ENCODE data around the gene SAMHD1.

SAMHD1 gene

DNA sequence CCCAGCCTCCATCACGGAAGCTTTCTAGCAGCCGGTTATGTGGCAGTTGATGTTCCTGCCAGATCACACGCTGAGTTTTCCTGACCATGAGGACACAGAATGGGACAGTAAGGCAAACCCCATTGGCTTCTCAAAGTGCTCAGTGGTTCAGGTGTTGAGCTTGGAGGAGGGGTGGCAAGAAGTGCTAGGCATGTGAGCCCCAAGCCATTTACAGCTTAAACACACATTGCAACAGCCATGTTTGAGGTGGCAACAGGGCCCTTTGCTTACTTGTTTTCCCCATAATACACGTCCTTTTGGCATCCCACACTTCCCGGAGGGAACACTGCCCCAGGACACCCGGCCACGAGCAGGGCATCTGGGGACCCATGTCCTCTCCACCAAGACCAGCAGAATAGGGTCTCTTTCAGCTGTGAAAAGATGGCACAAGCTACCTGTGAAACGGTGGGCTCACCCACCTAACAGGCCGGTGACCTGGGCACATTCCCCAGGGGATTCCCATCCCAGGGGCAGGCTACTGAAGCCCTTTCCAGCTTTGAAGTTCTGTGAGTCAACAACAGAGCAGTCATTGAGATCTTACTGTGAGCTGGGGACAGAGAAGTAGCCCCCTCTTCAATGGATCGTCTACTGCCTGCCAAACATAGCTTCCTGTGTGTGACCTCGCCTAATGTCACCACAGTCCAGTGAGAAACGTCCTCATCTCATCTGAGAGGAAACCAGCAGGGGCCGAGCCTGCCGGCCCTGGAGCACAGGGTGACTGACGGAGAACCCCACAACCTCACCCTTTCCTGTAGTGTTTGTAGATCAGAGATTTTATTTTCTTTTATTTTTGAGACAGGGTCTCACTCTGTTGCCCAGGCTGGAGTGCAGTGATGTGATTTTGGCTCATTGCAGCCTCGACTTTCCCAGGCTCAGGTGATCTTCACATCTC lies 79.6 kb downstream of the SAMHD1 start:
- no peak for DNase-seq

DNA sequence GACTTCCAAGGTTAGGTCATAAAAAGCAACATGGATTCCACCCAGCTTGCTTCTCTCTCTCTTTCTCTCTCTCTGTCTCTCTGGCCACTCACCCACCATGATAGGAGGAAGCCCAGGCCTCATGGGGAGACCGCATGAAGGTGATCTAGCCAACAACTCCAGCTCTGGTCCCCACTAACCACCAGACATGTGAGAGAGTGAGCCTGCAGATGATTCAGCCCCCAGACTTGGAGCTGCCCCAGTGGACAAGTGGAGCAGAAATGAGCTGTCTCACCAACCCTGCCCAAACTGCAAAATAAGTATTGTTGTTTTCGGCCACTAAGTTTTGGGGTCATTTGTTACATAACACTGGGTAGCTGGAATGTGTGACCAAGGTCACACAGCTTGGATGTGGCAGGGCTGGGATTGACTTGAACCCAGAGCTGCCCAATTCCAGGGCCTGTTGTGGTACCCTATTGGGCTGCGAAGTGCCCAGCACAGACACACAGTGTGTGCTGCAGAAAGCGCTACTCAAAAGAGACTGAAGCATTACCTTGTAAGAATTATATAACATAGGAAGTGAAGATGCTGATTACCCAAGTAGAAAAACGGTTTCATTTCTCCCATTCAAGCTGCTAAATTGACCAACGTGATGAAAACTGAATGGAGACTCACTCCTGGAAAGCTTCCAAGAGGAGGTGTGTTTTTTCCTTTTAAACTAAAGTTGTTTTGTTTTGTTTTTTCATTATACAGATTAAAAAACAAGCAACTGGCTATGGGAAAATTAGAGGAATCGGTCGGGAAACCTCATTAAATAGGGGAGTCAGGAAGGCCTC lies 84.6 kb downstream of the SAMHD1 start:
- DNase-seq, result no peak

DNA sequence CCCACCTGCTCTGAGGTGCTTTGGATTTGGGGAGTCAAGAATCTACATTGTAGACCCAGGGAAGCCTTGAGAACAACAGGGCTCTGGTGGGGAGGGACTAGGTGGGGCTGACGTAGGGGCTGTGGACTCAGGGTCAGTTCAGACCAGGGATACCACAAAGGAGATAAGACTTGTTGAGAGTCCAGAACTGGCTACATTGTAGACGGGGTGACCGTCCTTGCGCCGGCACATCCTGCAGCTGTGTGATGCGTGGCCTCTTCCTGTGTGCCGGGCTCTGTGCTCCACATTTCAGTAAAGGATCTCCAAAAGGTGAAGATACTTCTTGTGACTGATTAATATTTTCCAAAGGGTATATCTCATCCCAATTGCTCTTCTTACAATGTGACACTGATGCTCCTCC lies 85.3 kb downstream of the SAMHD1 start:
- DNase-seq, result no peak

GRCh38 chr20:36865861-36866149 lies 85.7 kb downstream of the SAMHD1 start:
- DNase-seq, result no peak

DNA sequence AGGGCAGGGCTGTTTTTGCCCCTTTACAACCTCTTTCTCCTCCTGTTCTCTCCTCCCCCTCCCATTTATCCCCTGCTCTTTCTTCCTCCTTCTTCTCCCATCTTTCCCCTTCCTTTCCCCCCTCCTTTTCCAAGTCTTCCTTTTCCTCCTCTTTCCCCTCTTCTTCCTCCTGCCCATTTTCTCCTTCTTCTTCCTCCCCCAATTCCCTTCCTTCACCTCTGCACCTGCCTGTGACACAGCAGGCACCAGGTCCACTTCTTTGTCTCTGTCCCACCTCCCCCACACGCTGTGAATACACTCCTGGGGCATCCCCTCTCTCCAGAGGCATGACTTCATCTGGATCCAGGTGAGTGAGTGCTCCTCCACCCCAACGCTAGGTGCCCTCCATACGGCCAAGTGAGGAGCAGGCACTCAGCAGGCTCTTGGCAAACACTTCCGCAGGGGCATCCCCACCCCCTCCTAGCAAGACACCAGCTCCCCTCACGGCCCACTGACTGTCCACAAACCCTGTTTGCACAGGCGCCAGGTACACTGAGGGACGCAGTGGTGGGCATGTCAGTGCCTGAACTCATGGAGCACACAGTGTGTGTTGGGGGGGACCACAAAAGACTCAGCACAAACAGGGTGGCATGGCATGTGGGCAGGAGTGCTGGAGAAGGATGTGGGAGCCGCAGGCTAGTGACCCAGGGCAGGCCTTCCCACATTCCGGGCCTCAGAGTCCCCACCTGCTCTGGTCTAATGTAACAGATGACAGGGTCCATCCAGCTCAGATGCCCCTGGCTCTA lies 86.2 kb downstream of the SAMHD1 start:
- DNase-seq, result no peak

DNA sequence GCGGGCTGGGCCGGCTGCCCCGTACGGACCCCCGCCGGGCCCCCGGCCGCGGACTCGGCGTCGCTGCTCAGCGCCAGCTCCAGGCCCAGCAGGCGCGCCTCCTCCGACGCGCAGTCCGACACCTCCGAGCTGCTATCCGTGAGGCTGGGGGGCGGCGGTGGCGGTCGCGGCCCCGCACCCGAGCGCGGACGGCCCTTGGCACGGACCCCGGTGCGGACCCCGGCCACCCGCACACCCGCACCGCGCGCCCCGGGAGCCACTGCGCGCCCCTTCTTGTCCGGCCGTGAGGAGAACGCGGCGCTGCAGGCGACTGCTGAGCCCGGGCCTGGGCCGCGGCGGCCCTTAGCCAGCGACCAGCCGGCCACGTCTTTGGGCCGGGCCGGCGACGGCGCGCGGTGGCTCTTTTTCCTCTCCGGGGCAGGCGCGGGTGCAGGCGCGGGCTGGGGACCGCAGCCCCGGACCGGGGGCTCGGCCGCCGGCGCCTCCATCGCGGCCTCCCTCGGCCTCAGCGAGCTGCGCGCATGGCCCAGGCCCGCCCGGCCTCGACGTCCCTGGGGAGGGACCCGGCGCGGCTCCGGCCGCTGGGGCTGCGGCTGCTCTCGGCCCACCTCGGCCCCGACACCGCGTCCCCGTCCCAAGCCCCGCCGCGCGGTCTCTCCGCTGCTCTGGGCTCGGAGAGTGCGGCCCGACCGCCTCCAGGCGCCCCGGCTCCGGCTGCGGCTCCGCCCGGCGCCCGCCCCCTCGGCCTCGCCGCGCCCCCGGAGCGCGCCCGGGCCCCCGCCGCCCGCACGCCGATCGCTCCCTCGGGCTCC lies 88.4 kb downstream of the SAMHD1 start:
- no peak for DNase-seq

DNA sequence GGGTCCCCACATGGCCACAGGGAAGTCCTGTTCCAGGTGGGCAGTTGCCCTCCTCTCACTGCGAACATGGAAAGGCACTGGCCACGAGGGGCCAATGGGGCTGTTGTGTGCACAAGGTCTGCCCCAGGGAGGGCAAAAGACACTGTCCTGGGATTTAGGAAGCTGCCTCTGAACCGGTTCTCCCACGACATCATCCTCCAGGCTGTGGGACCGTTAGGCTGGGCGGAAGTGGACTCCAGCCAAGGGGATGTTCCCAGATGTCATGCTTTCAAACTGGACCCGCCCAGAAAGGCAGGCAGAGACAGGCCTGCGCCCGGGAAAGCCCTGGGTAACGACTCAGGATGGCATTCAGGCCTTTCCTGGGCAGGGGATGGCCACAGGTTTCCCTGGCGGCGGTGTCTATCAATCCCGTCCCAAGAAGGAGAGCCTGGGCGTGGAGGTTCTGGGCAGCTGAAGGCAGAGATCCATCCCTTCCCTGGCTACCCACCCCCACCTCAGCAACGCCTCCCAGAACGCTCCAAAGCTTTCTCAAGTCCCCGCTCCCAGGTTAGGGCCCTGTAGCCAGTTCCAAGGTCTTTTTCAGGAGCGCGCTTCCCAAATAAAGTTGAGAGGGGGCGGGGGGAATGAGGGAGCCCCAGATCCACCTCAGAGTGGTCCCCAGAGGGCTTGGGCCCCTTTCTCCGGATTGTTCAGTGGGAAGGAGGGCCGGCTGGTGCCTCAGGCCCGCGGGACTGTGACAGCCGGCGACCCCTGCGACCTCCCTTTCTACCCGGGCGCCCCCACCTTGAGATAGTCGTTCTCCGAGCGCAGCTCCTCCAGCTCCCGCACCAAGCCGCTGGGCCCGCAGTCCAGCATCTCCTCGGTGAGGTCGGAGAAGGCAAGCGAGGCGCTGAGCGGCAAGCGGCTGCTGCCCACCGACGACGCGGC lies 89.4 kb downstream of the SAMHD1 start:
- no peak for DNase-seq

DNA sequence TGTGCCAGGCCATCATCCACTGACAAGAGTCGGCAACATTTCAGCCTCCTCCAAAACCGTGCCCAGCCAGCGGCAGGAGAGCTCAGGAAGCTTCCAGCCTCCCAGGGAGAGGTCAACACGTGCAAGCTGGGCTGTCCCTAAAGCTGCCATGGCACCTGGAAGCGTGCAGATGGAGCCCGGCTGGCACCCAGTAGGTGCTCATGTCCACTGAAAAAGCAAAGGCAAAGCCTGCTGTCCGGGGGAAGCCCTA lies 90.0 kb downstream of the SAMHD1 start:
- DNase-seq, result no peak

DNA sequence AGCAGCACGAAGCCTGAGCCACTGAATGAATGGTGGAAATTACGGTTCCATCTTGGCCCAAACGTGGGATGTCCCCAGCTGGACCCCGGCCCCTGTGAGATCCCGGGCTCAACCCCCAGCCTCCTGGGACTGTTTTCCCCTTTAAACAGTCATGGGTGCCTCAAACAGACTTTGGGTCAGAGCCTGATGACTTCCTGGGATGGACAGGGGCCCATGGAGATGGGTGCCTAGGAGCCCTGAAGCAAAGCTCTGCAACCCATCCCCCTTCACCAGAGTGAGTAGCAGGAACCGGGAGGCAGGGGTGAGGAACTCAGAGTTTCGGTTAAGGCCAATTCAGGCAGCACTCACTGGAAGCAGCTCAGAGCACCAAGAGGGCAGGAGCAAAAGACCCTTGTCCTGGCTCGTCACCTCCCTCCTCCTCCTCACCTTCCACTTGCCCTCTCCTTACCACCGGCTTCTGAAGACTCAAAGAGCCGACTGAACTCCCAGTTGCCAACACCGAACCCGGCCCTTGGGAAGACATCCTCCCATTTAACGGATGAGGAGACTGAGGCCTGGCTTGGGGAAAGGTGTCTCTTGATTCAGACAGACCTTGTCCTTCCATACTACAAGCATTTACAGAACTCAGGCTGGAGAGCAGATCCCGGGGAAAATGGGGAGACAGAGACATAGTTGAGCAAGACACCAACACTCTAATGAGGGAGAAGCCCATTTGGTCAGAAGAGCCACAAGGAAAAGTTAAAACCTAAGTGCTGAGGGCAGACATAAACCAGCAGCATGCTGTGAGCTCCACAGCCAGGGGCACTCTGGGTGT lies 90.5 kb downstream of the SAMHD1 start:
- no peak for DNase-seq

DNA sequence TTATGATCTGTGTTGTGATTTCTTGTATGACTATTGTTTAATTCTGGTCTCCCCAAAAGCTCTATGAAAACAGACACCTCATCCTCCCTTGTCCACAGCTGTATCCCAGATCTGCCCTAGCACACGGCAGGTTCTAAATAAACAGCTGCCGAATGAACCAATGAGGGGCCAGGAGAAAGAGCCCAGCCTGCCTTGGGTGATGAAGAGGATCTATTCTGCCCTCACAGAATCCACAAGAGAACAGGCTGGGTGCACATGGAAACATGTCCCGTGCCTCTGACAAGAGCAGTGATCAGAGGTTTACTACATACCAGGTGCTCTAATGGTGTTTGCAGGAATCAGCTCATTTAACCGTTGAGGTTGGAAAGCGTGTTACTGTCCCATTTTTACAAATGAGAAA lies 91.2 kb downstream of the SAMHD1 start:
- DNase-seq, result no peak

GRCh38 chr20:36859700-36860330 lies 91.7 kb downstream of the SAMHD1 start:
- no peak for DNase-seq

GRCh38 chr20:36859282-36859555 lies 92.3 kb downstream of the SAMHD1 start:
- DNase-seq, result no peak

DNA sequence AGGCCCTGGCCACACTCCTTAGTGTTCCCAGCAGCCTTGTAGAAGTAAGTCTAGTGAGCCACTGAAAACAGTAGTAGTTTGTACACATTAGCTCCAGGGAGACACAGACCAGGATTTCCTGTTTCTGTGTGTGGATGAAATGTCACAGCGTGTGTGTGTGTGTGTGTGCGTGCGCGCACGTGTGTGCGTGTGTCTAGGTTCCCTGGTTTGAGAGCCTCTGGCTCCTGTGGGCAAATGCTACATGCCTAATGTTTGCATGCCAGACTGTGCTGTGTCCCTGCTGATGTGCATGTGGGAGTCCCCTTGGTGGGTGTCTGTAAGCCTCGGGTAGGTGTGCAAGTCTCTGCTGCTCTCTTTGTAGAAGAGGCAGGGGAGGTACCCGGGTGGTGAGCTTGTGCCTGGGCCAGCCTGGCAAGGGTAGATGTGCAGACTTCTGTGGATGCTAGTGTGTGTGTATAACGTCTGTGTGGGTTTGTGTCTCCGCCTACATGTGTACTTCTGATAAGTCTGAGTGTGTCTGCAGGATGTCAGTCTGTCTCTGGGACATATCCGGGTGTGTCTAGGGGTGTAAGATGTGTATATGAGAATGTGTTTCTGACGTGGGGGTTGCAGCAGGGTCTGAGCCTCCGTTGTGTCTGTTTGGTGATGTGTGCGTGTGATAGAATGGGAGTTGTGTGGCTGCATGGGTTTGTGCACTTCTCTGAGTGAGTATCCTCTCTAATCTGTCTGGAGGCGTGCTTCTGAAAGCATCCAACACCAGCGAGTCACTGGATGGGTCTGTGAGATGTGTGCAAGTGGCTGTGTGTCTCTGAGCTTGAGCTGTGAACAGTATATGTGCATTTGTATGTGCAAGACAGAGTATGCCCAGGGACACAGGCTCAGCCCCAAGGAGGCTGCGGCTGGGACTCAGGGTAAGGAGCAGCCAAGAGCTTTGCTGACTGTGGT lies 94.5 kb downstream of the SAMHD1 start:
- DNase-seq, result no peak

DNA sequence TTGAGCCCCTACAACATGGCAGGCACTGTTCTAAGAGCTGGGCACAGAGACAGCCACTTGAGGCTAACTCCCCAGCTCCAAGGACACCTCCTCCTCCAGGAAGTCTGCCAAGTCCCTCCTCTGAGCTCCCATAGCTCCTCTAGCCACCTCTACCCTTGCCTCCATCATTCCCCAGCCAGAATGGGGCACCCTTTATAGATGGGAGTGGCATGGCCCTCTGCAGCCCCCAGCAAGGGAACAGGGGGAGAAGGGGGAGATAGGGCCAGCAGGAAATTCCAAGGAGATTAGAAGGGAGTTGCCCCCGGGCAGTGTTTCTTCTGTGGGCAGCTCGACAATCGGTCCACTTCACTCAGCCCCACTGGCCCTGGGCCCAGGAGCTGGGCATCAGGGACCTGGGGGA lies 95.3 kb downstream of the SAMHD1 start:
- no peak for DNase-seq

- no peak for DNase-seq
Measured at GRCh38 chr20:36855241-36855657, 96.3 kb downstream of the SAMHD1 start.

- no peak for DNase-seq
Measured at GRCh38 chr20:36854348-36855240, 96.9 kb downstream of the SAMHD1 start.

GRCh38 chr20:36852187-36852586 lies 99.3 kb downstream of the SAMHD1 start:
- no peak for DNase-seq

DNA sequence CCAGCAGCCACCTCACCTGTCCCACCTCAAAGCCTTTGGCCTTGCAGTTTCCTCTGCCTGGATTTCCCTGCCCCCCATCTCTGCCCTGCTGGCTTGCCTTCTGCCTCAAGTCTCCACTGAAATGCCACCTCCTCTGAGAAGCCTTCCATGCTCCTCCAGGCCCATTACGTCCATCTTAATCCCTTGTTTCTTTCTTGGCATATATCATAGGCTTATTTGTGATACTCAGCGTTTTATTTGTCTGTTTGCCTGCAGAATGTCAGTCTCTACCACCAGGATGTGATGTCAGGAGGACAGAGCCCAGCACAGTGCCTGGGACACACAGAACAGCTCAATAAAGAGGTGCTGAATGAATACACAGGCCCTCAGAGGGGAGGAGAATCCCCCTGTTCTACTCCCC lies 100.0 kb downstream of the SAMHD1 start:
- no peak for DNase-seq
